G401.6 (cell line): ENCODE data around the gene PMCH.
"Not testable (repeated sequence)": the region's sequence is repeated elsewhere in the genome, so short reads cannot be mapped to it uniquely, and the experiment has no call there.

Experiments used
- FAIRE-seq: peaks from 2 replicates; lab custom pipeline; 2012; peaks lifted over from hg19 to GRCh38; lab: Jason Lieb, UNC

Gene PMCH, protein sequence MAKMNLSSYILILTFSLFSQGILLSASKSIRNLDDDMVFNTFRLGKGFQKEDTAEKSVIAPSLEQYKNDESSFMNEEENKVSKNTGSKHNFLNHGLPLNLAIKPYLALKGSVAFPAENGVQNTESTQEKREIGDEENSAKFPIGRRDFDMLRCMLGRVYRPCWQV

DNA sequence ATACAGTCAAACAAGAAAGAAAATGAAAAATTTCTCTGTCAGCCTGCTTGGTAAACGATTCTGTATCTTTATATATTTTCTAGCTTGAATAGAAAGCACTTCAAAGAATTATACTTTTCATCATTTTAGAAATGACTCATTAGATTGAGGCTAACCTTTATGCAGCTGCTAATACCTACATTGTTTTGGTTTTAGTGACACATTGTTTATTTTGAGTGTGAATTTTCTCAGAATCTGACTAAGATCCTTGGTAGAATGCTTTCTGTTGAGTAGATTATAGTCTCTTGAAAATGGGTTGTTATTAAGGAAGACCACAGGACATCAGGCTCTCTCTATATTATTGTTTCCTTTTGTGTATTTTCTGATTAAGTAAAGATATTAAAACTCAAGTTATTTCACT, at the start of gene PMCH:
TSS of gene PMCH (minus strand) at position 45 of the 400 bp plus-strand sequence. CDS start 63 bp downstream, outside the sequence.
- FAIRE-seq: no peak

DNA sequence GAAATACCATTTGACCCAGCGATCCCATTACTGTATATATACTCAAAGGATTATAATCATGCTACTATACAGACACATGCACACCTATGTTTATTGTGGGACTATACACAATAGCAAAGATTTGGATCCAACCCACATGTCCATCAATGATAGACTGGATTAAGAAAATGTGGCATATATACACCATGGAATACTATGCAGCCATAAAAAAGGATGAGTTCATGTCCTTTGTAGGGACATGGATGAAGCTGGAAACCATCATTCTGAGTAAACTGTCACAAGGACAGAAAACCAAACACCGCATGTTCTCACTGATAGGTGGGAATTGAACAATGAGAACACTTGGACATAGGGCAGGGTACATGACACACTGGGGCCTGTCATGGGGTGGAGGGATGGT, 43.2 kb upstream of the PMCH start:
- FAIRE-seq: not testable (repeated sequence)

DNA sequence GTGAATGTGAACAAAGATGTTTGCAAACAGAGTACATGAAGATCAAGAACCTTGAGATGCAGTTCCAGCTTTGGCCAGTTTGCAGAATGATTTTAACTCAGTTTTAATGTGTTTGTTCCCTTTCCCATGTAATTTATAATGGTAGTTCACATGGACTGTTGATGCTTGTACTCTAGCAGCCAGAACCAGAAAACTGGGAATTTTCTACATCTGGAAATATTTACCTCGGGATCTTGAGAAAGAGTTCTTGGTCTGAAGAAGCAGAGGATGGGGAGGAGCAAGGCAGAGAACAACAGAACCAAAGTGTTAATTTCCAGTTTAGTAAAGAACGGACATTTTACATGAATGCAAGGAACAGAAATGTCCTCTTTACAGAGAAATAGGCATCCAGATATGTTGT, 37.0 kb upstream of the PMCH start:
- FAIRE-seq: no peak

DNA sequence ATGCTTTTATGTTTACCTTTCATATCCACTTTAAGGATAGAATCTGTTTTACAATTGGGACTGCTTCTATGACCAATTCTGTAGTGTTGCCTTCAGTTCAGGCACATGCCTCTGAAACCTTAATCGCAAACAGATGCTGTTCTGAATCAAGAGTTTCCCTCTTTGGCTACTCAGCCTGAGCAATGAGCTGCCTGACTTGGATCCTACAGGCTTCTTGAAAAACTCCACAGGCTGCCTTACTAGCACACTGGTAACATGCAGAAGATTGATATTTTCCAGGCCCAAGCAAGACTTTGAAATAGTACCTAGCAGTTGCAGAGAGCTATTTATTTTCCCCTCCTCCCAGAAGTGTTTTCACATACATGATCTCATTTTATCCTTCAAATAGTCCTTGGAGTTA, 34.8 kb upstream of the PMCH start:
- FAIRE-seq: no peak

DNA sequence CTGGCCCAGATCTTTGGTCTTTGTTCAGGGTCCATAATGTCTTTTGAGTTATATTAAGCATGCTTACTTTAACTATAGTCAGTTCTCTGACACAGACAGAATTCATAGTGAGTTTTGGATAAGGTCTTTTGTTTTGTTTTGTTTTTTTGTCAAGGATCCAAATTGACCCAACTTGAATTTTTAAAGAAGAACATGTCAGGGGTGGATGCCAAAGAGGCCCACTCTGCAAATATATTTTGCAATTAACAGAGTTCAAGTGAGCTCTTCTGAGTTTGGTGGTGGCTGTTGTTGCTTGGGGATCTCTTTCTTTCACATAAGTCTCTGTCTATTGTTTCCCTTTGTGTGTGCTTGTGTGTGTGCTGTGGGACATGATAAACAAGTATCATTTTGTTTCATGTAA, 34.4 kb upstream of the PMCH start:
- FAIRE-seq: no peak

DNA sequence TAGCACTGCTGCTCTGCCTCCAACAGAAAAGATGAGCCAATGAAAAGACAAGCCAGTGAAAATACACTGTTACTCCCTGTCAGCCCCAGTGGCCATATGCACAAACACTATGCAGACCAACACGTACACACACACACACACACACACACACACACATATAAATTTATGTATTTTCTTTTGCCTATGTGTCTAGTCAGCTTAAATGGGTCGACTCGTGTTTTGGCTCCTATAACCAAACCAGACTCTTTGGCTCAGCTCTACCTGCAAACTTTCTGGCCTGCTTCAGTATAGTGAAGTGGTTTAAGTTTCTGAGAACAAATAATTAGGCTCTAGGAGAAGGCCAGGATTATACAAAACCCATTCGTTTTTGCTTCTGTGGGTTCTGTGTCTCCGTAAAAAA, 30.3 kb upstream of the PMCH start:
- FAIRE-seq: no peak

DNA sequence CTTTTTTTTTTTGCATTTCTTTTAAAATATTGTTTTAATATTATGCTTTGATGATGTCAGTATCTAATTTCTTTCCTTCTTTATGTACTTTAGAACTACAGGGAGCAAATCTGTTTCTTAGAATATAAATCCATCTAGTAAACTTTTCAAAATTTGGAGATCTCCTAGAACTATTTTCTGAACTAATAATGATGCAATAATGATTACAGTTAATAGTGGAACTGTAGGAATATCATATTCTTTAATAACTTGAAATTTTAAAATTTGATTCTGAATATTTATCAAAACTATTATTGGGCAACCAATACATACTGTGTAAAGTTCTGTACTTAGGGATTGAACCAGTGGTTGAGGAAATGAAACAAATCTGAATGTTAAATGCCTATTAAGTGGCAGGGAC, 23.1 kb upstream of the PMCH start:
- FAIRE-seq: no peak

DNA sequence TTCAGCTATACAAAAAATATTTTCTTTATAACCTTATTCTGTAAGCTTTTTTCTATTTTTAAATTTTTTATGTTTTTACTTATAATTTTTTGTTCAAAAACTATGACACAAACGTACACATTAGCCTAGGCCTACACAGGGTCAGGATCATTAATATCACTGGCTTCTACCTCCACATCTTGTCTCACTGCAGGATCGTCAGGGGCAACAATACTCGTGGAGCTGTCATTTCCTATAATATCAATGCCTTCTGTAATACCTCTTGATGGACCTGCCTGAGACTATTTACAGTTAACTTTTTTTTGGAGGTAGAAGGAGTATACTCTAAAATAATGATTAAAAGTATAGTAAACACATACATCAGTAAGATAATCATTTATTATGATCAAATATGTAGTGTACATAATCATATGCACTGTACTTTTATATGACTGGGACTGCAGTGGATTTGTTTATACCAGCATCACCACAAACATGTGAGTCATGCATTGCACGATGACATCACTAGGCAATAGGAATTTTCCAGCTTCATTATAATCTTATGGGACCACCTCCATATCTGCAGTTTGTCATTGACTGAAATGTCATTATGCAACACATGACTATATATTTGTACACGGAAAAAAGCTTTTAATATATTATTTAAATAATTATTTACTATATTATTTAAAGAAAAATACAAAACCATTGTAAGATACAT, 18.5 kb upstream of the PMCH start:
- no peak for FAIRE-seq

DNA sequence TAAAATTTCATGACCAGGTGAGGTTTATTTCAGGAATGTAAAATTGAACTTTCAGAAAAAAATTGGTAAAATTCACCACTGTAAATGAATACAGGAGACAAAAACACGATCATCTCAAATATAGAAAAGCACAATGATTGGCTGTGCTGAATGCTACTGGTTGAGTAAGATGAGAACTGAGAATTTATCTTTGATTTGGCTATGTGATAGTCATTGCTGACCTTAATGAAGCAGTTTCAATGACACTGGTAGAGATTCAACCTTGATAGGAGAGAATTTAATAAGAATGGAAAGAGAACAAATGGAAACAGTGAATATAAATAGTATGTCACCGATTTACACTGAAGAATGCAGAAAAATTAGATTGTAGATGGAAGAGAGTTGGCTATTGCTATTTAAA, 6.4 kb upstream of the PMCH start:
- FAIRE-seq: no peak

DNA sequence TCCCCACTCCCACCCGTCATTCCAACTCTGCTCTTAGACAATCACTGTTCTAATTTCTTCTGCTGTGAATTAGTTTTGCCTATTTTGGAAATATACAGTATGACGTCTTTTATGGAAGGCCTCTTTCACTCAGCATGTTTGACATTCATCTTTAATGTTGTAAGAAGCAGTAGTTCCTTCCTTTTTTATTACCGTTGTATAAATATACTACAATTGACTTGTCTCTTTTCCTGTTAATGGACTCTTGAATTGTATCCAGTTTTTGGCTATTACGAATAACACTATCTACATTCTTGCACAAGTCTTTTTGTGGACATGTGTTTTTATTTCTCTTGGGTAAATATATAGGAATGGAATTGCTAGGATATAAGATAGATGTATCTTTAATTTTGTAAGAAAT, 4.9 kb upstream of the PMCH start:
- no peak for FAIRE-seq

DNA sequence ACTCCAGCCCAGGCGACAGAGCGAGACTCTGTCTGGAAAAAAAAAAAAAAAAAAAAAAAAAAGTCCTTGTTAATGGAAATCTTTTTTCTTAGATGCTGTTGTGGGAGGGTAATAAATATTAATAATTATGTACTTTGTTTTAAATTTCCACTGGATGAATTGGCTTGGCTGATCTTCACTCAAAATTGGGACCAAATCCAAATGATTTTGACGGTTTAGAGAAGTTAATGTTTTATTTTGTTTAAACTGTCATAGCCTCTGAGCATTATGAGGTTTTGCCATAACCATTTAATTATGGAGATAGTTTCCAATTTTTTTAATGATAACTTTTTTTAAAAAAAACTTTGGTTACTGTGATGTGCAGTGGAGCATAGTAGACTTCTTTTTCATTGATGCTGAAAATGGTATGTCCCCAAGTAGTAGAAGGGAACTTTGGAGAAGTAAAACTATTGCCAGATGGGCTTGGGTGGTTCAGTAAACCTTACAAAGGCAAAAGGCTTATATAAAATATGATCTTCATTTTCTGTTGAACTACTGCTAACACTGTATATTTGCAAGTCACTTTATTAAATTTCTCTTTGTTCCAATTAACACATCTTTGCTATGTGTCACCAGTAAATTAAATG, 3.9 kb upstream of the PMCH start:
- FAIRE-seq: no peak

DNA sequence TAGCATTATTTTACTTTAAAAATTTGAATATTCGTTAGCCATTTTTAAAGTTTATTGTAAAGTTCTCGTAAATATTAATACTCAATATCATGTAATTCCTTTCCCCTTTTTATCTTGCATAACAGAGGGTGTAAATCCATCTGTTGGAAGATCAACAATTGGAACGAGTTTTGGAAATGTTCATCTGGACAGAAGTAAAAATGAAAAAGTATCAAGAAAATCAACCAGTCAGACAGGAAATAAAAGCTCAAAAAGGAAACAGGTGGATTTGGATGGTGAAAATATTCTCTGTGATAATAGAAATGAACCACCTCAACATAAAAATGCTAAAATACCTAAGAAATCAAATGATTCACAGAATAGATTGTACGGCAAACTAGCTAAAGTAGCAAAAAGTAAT, 1.8 kb downstream of the PMCH start:
- no peak for FAIRE-seq

DNA sequence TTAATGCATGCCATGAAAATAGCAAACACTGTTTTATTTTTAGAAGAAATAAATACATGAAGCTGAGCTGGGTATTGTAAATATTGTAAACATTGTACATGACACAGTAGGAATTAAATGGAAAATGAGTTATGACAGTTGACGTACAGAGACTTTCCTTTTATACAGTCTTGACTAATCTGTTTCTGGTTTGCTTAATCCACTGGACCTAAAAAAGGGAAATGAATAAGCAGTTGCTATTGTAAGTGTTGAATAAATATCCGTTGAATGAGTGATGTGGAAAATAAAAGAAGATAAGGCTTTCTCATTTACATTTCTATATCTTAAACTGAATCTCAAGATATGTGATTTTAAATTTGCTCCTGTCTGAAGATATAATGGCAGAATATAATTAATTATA, 15.0 kb downstream of the PMCH start:
- no peak for FAIRE-seq

DNA sequence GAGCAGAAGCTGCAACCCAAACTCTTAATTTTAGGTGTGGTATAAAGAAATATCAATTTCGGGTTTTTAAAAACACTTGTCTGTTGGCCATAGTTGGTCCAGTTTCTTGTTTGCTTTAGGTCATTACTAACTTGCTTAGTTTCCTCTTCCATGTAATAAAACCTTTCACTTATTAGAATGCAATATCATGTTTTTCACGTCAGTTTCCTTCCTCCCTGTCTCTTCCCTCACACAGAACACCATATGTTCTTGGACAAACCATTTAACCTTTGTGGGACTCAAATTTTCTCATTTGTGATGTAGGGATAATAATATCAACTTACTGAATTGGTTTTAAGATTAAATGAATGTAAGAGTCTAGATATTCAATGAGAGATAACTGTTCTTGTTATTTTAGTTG, 22.9 kb downstream of the PMCH start:
- FAIRE-seq: no peak

DNA sequence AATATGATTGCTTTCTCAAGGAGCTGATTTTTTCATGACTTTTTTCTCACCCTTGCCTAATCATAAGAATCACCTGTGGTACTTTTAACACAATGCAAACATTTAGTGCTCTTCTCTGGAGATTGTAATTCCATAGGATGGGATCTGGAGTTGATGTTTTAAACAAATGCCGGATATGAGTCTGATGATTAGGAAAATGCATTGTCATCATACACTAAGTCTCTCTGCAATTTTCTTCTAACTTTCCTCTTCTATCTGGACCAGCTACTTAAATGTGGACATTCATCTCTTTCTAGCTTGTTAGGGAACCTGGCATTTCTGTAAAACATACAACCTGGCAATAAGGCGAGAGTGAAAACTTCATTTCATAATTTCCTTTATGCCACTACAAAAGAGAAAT, 23.5 kb downstream of the PMCH start:
- no peak for FAIRE-seq

DNA sequence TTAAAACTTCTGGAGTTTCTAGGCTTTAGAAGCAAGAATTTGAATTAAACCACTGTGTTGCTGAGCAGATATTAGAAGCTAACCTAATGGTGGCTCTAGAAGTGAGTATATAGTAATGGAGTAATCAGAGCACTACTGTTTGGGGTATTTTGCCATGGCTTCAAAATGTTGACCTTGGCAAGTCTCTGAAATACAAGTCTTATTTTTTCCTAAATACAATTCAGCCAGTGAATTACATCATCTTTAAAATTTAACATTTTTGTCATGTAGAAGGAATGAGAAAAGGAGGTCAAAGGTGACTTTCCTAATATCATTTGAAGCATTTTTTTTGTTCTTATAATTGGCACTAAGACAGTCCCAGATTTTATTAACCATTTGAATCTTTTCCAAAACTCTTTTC, 25.2 kb downstream of the PMCH start:
- no peak for FAIRE-seq

DNA sequence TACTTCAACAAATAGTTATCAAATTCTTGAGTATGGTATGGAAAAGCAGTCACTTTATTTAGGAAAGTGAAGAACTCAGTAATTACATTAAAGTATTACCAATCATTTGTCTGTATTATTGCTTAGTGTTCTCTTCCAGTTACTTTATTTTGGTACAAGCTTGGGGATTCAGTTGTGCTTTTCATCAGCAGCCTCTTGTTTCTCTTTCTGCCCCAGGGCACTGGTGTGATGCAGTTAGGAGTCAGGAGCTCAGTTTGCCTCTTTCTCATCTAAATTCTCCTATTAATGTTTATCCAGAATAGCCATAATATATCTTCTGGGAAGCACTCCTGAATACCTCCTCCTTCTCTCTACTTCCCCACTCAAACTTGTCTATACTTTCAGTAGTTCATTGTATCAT, 25.7 kb downstream of the PMCH start:
- no peak for FAIRE-seq

DNA sequence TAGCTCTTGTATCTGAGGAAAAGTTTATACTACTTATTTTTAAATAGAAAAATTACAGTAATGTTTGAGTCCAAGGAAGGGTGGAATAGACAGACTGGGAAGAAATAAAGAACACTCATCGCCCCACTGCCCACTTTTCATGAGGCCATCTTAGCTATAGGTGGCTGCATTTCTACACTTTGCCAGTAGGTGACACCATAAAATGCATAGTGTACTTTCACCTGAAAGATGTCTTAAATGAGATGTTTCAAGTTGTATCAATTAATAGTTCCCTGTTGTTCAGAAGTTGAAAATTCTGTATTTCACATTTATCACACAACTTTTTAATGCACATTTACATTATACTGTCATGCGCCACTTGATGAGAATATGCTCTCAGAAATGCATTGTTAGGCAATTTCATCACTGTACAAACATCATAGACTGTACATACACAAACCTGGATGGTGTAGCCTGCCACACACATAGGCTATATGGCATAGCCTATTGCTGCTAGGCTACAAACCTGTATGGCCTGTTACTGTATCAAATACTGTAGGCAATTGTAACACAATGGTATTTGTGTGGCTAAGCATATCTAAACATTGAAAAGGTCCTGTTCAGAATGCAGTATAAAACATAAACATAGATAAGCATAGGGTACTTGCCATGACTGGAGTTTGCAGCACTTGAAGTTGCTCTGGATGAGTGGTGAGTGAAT, 27.6 kb downstream of the PMCH start:
- FAIRE-seq: no peak

DNA sequence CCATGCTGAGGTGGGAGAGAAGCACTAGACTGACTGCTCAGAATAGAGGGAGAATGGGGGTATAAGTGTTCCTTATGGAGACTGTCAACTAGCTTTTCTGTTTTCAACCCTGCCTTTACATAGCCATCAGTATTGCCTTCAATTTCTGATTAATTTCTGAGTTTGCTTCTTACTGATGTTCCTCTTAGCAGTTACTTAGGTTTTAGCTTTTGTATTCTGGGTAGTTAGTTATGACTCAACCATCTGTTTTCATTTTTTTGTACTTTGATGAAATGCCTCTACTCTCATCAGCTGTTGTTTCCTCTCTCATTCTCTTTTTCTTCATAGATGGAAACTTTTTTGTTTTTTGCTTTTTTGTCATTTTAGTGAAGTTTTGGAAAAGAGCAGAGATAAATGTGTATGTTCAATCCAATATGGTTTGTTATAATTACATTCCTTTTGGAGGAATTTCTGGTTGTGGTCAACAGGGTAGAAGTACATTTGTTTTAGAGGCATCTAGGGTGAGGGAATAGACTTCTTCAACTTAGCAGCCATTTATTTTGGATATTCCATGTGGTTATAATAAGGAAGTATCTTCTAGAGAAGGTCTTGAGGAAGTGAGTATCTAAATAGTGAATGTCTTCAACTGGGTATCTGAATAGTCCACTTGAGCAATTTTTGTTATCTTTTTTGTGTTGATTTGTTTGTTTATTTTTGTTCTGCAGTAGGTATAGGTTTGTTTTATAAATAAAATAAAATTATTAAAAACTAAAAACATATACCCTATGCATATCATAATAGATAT, 29.6 kb downstream of the PMCH start:
- no peak for FAIRE-seq

DNA sequence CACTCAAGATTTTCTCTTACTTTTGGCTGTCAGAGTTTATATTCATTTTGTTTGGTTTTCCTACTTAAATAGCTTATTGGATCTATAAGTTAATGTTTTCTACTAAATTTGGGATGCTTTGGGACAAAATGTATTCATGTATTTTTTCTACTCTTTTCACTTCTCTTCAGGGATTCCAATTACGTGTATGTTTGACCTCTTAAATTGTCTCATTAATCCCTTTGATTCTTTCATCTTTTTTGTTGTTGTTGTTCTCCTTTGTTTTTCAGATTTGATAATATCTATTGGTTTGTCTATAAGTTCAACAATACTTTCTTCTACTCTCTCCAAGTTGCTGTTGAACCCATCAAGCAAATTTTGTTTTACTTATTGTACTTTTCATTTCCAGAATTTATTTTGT, 34.2 kb downstream of the PMCH start:
- FAIRE-seq: no peak

DNA sequence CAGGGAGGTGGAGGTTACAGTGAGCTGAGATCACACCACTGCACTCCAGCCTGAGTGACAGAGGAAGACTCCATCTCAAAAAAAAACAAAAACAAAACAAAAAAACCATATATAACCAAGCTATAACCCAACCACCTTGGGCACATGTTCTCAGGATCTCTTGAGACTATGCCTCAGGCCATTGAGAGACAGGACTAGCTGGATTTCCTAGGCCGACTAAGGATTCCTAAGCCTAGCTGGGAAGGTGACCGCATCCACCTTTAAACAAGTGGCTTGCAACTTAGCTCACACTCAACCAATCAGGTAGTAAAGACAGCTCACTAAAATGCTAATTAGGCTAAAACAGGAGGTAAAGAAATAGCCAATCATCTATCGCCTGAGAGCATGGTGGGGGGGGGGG, 42.4 kb downstream of the PMCH start:
- not testable (repeated sequence) for FAIRE-seq

DNA sequence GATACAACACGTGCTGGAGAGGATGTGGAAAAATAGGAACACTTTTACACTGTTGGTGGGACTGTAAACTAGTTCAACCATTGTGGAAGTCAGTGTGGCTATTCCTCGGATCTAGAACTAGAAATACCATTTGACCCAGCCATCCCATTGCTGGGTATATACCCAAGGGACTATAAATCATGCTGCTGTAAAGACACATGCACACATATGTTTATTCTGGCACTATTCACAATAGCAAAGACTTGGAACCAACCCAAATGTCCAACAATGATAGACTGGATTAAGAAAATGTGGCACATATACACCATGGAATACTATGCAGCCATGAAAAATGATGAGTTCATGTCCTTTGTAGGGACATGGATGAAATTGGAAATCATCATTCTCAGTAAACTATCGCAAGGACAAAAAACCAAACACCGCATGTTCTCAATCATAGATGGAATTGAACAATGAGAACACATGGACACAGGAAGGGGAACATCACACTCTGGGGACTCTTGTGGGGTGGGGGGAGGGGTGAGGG, 50.5 kb downstream of the PMCH start:
- FAIRE-seq: not testable (repeated sequence)
